HepG2 (cell line): ENCODE data around the gene MRPS11. TPM values are rescaled to one million over a fixed set of nuclear protein-coding genes. Genes with fewer than 3 reads are reported as not detected.

Experiments used
- AGO2 ChIP-seq: fragments of 200-400 bp; formaldehyde crosslinking; optimal IDR thresholded peaks from 2 replicates; pipeline ENCODE3; 2017; ENCODE audit warnings: mild to moderate bottlenecking, low read depth, low read length, moderate library complexity
- CREM ChIP-seq, 2 experiments: sonication (generic) in 1 of 2; formaldehyde crosslinking in 1 of 2; IDR thresholded peaks; 2 replicates each; pipeline versions ENCODE4 v1.4.0 to v1.6.1; 2016 to 2020; ENCODE audit warnings: antibody characterized with exemption in 1 of 2, mild to moderate bottlenecking in 1 of 2, missing genetic modification reagents in 1 of 2
- DNMT1 ChIP-seq: sonication (generic); formaldehyde crosslinking; IDR thresholded peaks from 2 replicates; pipeline ENCODE4 v1.5.1; 2020; ENCODE audit warnings: mild to moderate bottlenecking, missing genetic modification reagents
- DNMT3B ChIP-seq: conservative IDR thresholded peaks from 2 replicates; pipeline ENCODE4 v1.6.1; 2016; ENCODE audit warnings: missing biosample characterization, control low read depth
- DPF2 ChIP-seq: sonication (generic); formaldehyde crosslinking; IDR thresholded peaks from 2 replicates; pipeline ENCODE4 v1.4.0; 2020; ENCODE audit warnings: mild to moderate bottlenecking, low read depth, missing genetic modification reagents, borderline replicate concordance
- FOXK2 ChIP-seq: fragments of 450-650 bp; IDR thresholded peaks from 2 replicates; pipeline ENCODE4 v1.6.1; 2016
- GRHL1 ChIP-seq: sonication (generic); formaldehyde crosslinking; conservative IDR thresholded peaks from 2 replicates; pipeline ENCODE4 v1.8.0; 2022; ENCODE audit warnings: missing genetic modification reagents
- IKZF4 ChIP-seq: sonication (generic); formaldehyde crosslinking; IDR thresholded peaks from 2 replicates; pipeline ENCODE4 v1.5.1; 2020; ENCODE audit warnings: borderline replicate concordance, mild to moderate bottlenecking, low read depth, missing genetic modification reagents; ENCODE audit errors: not compliant biosample characterization
- KMT2A ChIP-seq: sonication (generic); formaldehyde crosslinking; IDR thresholded peaks from 2 replicates; pipeline ENCODE4 v1.4.0; 2020; ENCODE audit warnings: missing genetic modification reagents
- MZF1 ChIP-seq: sonication (generic); formaldehyde crosslinking; IDR thresholded peaks from 2 replicates; pipeline ENCODE4 v1.8.1; 2023; ENCODE audit warnings: mild to moderate bottlenecking, missing genetic modification reagents, borderline replicate concordance
- NCOA5 ChIP-seq: sonication (generic); formaldehyde crosslinking; IDR thresholded peaks from 2 replicates; pipeline ENCODE4 v1.4.0; 2020; ENCODE audit warnings: missing genetic modification reagents
- NFE2L1 ChIP-seq: sonication (generic); formaldehyde crosslinking; IDR thresholded peaks from 2 replicates; pipeline ENCODE4 v1.4.0; 2020; ENCODE audit warnings: missing genetic modification reagents, mild to moderate bottlenecking, borderline replicate concordance
- PAF1 ChIP-seq: IDR thresholded peaks from 2 replicates; pipeline ENCODE4 v1.6.1; 2016; ENCODE audit warnings: missing genetic modification reagents, missing compliant biosample characterization
- PHF21A ChIP-seq: sonication (generic); formaldehyde crosslinking; IDR thresholded peaks from 2 replicates; pipeline ENCODE4 v1.5.0; 2020; ENCODE audit warnings: mild to moderate bottlenecking, missing genetic modification reagents
- RFX3 ChIP-seq: IDR thresholded peaks from 2 replicates; pipeline ENCODE4 v1.6.1; 2016; ENCODE audit warnings: missing biosample characterization, missing genetic modification reagents
- SIX4 ChIP-seq: sonication (generic); formaldehyde crosslinking; IDR thresholded peaks from 2 replicates; pipeline ENCODE4 v1.4.0; 2020; ENCODE audit warnings: missing genetic modification reagents
- SMAD1 ChIP-seq: sonication (generic); formaldehyde crosslinking; IDR thresholded peaks from 2 replicates; pipeline ENCODE4 v1.4.0; 2020; ENCODE audit warnings: missing genetic modification reagents, low read depth, mild to moderate bottlenecking, borderline replicate concordance
- STAG1 ChIP-seq: sonication (generic); formaldehyde crosslinking; IDR thresholded peaks from 2 replicates; pipeline ENCODE4 v1.4.0; 2020; ENCODE audit warnings: missing genetic modification reagents
- ZBTB44 ChIP-seq: sonication (generic); formaldehyde crosslinking; IDR thresholded peaks from 2 replicates; pipeline ENCODE4 v1.4.0; 2020; ENCODE audit warnings: missing genetic modification reagents
- ZNF180 ChIP-seq: sonication (generic); formaldehyde crosslinking; IDR thresholded peaks from 2 replicates; pipeline ENCODE4 v1.4.0; 2020; ENCODE audit warnings: low read depth, missing genetic modification reagents, borderline replicate concordance
- ZNF205 ChIP-seq: IDR thresholded peaks from 2 replicates; pipeline ENCODE4 v1.6.1; 2018; ENCODE audit warnings: missing biosample characterization, missing genetic modification reagents
- ZNF430 ChIP-seq: sonication (generic); formaldehyde crosslinking; IDR thresholded peaks from 2 replicates; pipeline ENCODE4 v1.9.0; 2021; ENCODE audit warnings: mild to moderate bottlenecking, missing genetic modification reagents
- ZNF496 ChIP-seq: sonication (generic); formaldehyde crosslinking; IDR thresholded peaks from 2 replicates; pipeline ENCODE4 v1.8.1; 2023; ENCODE audit warnings: mild to moderate bottlenecking, moderate library complexity, missing genetic modification reagents; ENCODE audit not compliant: insufficient replicate concordance
- ZNF557 ChIP-seq: sonication (generic); formaldehyde crosslinking; IDR thresholded peaks from 2 replicates; pipeline ENCODE4 v1.4.0; 2020; ENCODE audit warnings: missing genetic modification reagents
- ZNF562 ChIP-seq: sonication (generic); formaldehyde crosslinking; IDR thresholded peaks from 2 replicates; pipeline ENCODE4 v1.8.0; 2022; ENCODE audit warnings: missing genetic modification reagents, borderline replicate concordance
- ZNF629 ChIP-seq: sonication (generic); formaldehyde crosslinking; conservative IDR thresholded peaks from 2 replicates; pipeline ENCODE4 v1.5.0; 2020; ENCODE audit warnings: missing genetic modification reagents
- ZNF761 ChIP-seq: sonication (generic); formaldehyde crosslinking; conservative IDR thresholded peaks from 2 replicates; pipeline ENCODE4 v1.4.0; 2020; ENCODE audit warnings: mild to moderate bottlenecking, missing genetic modification reagents
- ZNF772 ChIP-seq: sonication (generic); formaldehyde crosslinking; IDR thresholded peaks from 2 replicates; pipeline ENCODE4 v1.5.0; 2020; ENCODE audit warnings: mild to moderate bottlenecking, missing genetic modification reagents
- polyA plus RNA-seq, 8 experiments: library from polyadenylated mRNA; depleted of rRNA in 3 of 8; stranded (reverse) in 7 of 8; unstranded in 1 of 8; fragments of >200 nt; fragmentation: Illumina TruSeq in 4 of 8; extraction: Trizol in 4 of 8; gene quantifications; 2 replicates each; pipeline versions ENCODE4 v1.2.1 to v1.2.3, GENCODE V29; 2011 to 2016; ENCODE audit warnings: low read depth in 4 of 8, missing spikeins in 1 of 8, mixed read lengths in 1 of 8; ENCODE audit not compliant: insufficient read depth in 1 of 8
- total RNA-seq, 5 experiments: library from RNA; depleted of rRNA; stranded (reverse); fragments of >200 nt; fragmentation: Illumina TruSeq; extraction: Trizol; gene quantifications; 2 replicates each; pipeline ENCODE4 v1.2.3, GENCODE V29; 2016; ENCODE audit warnings: low read depth in 1 of 5

The MRPS11 gene
- total and polyA plus RNA-seq, 2 of the 13 experiments (the other 11 are each of a cell fraction or from before 2014, with no cell fraction given), result 50.1 to 72.7 TPM

- TF ChIP-seq NCOA5 (CRISPR knock-in tag) (no peak), ZNF562 (CRISPR knock-in tag) (no peak), ZNF496 (no peak), ZNF430 (no peak), STAG1 (no peak), PAF1 (CRISPR knock-in tag) (no peak), ZNF205 (CRISPR knock-in tag) (no peak), NFE2L1 (CRISPR knock-in tag) (no peak), DPF2 (no peak), ZNF761 (CRISPR knock-in tag) (no peak; the same call in 1 of the 2 replicates), IKZF4 (CRISPR knock-in tag) (no peak), AGO2 (peak; percentile 37), SMAD1 (CRISPR knock-in tag) (no peak; the same call in 1 of the 2 replicates), FOXK2 (peak; percentile 97), ZNF557 (CRISPR knock-in tag) (0 out of 2 replicates have a peak, but pooled peaks have one; percentile 46), PHF21A (peak; percentile 53), ZNF772 (CRISPR knock-in tag) (no peak), GRHL1 (CRISPR knock-in tag) (no peak), ZNF629 (CRISPR knock-in tag) (no peak), DNMT1 (CRISPR knock-in tag) (no peak), KMT2A (peak; percentile 82), MZF1 (CRISPR knock-in tag) (no peak), RFX3 (no peak), CREM (IDR thresholded peaks at IDR 0.05) (peak; percentile 88), CREM (CRISPR knock-in tag; IDR thresholded peaks at IDR 0.05) (no peak), DNMT3B (CRISPR knock-in tag) (0 out of 2 replicates have a peak, but pooled peaks have one; percentile 47), ZBTB44 (CRISPR knock-in tag) (no peak), SIX4 (CRISPR knock-in tag) (no peak), ZNF180 (CRISPR knock-in tag) (peak; percentile 85)
Observed at GRCh38 chr15:88467073-88467934, at the start of gene MRPS11, which contains the start of gene MRPL46 (continued).
